ENCODE results near the gene CELF2.

GRCh38 chr10:11093771-11094736, 76.4 kb downstream of the CELF2 start:
- TF ChIP-seq, protein P1, sequence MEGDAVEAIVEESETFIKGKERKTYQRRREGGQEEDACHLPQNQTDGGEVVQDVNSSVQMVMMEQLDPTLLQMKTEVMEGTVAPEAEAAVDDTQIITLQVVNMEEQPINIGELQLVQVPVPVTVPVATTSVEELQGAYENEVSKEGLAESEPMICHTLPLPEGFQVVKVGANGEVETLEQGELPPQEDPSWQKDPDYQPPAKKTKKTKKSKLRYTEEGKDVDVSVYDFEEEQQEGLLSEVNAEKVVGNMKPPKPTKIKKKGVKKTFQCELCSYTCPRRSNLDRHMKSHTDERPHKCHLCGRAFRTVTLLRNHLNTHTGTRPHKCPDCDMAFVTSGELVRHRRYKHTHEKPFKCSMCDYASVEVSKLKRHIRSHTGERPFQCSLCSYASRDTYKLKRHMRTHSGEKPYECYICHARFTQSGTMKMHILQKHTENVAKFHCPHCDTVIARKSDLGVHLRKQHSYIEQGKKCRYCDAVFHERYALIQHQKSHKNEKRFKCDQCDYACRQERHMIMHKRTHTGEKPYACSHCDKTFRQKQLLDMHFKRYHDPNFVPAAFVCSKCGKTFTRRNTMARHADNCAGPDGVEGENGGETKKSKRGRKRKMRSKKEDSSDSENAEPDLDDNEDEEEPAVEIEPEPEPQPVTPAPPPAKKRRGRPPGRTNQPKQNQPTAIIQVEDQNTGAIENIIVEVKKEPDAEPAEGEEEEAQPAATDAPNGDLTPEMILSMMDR (IDR thresholded peaks at IDR 0.05): no peak
- TF ChIP-seq POLR2A (IDR thresholded peaks at IDR 0.05) (no peak), EP300 (IDR thresholded peaks at IDR 0.05) (no peak)

Data from sigmoid colon (tissue), 4 donors.